HG02938 (cell line): ENCODE data around the gene AGAP9.
"Not testable (repeated sequence)": the region's sequence is repeated elsewhere in the genome, so short reads cannot be mapped to it uniquely, and the experiment has no call there.

Experiments
- ATAC-seq: cut with Tn5 transposase; IDR thresholded peaks from one replicate; pipeline ENCODE4 v1.9.1; 2021; ENCODE audit warnings: mild to moderate bottlenecking, moderate library complexity; ENCODE audit not compliant: unreplicated experiment

The AGAP9 gene

DNA sequence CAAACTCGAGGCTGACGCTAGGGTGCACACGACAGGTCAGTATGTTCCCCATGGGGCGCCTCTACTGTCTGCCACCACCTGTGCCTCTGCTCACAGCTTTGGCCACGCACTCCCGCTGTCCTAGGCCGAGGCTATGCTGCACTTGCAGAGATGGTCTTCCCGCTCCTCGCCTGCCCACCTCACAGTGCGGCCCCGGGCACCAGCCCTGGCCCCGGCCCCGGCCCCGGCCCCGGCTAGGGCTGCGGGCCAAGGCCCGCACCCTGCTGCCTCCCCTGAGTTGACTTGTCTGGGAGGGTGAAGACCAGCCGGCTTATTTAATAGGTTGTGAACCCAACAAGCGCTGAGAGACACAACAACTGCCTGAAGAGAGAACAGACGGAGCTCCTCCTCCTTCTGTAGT lies at the start of gene AGAP9:
AGAP9 (minus strand) TSS at position 164 of the 400 bp plus-strand sequence; CDS start at position 52, 112 bp downstream.
- ATAC-seq = not testable (repeated sequence)

DNA sequence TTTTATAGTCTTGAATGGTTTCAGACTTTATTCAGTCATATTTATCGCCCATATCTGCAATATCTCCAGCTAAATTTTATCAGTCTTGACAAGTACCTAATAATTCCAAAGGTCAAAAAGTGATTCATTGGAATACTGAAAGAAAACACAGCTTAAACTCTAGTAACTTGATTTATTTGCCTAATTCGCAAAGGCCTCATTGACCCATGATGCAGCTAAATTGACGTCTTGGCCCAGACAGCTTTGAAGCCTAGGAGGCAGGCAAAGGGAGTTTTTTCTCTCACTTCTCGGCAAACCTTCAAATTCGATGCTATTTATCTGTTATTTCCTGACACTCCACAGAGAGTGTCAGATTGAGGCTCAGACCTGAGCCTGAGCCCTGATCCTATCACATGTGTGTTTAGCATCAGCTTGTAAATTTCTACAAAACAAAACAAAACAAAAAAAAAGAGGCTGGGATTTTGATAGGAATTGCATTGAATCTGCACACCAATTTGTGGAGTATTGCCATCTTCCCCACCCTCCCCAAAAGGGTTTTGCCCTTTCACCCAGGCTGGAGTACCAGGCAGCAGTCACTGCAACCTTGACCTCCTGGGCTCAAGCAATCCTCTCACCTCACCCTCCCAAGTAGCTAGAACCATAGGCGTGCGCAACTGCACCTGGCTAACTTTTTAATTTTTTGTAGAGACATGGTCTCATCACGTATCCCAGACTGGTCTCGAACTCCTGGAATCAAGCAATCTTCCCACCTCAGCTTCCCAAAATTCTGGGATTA lies 47.9 kb upstream of the AGAP9 start:
- ATAC-seq = not testable (repeated sequence)

DNA sequence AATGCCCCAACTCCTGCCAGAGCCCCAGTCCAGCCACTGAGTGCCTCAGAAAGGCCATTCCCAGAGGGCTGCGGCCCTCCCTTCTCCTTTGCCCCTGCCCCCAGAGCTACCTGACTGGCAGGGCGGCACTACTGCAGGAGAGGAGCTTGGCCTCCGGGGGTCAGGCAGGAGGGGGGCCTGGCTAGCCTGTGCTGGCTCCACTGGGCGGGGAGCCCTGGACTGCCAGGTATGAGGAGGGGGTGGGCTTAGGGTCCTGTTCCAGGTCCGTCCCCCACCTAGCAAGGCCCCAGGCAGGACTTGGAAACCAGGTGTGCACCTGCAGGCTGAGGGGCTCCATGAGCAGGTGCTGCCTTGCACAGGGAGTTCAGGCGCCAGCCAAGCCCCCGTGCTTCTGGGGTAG lies 43.3 kb upstream of the AGAP9 start:
- ATAC-seq = not testable (repeated sequence)

DNA sequence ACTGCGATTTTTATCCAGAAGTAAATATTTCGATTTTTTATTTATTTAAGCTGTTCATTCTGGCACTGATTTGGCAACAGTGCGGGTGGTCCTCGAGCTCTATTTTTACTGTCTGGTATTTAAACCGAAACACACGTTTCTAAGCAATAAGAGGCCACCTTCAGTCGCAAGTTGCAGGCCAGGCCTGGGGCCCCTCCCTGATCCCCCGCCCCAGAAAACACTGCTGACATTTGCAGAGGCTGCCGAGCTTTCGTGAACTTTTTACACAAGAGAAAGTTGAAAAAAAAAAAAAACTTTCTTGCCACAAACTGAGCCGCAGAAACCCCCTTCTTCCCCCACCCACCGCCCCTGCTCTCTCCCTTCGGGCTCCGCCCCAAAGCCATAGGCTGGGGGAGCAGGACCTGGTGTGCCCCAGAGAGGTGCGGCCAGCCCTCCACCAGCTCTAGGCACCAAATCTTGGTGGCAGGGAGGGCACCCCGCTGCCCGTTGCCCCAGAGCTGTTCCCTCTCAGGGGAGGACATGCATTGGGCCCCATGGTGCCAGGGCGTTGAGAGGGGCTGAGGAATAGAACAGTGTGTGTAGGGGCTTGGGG lies 42.8 kb upstream of the AGAP9 start:
- not testable (repeated sequence) for ATAC-seq

DNA sequence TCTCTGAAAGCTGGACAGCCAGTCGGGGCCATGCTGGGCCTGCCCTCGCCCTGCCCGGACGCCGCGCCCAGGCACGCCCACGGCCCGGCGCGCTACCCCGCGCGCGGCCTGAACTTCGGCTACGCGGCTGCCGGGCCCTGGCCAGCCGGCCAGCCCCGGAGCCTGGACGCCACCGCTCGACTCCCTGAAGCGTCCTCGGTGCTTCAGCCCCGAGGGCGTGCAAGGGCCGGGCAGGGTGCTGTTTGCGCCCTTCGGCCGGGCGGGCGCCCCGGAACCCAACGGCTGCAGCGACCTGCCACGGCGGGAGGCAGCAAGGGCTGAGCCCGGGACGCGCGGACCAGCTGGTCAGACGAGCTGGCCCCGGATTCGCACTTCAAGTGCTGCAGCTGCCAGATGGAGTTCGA lies 42.1 kb upstream of the AGAP9 start:
- ATAC-seq = not testable (repeated sequence)

DNA sequence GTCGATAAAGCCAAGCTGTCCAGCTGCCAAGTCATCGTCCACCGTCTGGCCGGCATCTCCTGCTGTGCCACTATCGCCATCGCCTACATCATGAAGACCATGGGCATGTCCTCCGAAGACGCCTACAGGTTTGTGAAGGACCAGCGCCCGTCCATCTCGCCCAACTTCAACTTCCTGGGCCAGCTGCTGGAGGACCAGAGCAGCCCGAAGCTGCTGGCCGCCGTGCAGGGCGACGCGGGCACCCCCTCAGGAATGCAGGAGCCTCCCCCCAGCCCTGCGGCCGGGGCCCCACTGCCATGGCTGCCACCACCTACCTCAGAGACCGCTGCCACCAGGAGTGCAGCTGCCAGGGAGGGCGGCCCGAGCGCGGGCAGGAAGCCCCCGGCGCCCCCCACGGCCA lies 41.5 kb upstream of the AGAP9 start:
- ATAC-seq = not testable (repeated sequence)

DNA sequence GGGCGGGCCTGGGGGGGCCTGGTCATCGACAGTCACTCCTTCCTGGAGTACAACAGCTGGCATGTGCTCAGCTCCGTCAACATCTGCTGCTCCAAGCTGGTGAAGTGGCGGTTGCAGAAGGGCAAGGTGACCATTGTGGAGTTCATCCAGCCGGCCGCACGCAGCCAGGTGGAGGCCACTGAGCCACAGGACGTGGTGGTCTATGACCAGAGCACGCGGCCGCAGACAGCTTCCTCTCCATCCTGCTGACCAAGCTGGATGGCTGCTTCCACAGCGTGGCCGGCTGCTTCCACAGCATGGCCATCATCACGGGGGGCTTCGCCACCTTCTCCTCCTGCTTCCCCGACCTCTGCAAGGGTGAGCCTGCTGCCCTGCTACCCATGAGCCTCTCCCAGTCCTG lies 40.9 kb upstream of the AGAP9 start:
- not testable (repeated sequence) for ATAC-seq

DNA sequence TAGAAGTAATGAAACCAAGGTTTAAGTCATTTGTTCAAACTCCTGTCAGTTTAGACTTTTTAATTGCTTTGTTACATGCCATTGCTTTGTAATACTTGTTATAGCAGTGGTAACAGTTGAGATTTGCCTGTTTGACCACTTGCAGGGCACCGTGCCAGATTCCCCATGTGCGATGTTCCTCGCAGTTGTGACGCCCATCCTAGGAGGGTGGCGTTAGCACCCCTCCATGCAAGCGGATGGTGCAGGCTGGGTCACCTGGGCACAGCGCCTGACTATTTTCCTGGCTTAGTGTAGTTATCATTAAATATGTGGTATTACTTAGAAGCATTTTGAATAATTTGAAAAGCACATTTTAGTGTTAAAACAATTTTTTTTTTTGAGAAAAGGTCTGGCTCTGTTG lies 37.0 kb upstream of the AGAP9 start:
- ATAC-seq = not testable (repeated sequence)

DNA sequence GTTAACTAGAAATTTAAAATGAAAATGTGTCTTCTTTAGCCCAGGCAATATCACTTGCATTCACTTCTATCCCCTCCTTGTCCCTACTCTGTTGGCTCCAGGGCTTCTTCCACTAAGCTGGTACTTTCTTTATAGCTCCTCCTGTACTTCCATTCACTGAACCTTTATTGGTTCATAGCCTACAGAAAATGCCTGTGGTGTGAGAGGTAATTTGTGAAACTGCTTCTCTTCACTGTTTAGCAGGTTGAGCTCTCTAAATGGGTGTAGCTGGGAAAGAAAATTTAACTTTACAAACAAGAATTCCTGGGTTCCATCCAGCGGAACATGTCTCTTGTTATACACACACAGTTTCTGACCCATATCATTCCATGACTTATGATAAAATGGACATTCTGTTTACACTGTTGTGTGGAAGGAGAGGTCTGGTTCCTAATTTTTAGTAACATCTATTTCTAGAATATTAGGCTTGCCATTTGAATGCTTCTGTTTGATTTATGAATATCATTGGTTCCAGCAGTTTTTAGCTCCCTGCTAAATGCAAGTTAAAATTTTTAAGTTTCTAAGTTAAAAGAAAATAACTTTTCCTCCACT lies 36.4 kb upstream of the AGAP9 start:
- ATAC-seq = not testable (repeated sequence)

DNA sequence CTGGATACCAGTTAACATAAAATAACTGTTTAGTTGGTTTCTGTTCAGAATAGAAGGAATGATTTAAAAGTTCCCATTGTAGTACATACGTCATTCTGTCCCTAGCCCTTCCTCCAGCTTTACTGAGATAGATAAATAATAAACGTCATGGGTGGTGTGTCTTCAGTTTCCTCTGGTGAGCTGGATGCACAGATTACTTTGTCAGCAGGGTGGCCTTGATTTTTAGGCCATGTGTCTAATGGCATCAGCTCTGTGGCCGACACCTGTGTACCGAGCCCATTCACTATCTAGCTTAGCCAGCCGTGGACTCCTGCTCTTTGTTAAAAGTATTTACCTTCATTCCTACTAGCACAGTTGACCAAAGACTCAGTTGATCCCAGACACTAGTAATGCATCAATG lies 34.7 kb upstream of the AGAP9 start:
- ATAC-seq = not testable (repeated sequence)

DNA sequence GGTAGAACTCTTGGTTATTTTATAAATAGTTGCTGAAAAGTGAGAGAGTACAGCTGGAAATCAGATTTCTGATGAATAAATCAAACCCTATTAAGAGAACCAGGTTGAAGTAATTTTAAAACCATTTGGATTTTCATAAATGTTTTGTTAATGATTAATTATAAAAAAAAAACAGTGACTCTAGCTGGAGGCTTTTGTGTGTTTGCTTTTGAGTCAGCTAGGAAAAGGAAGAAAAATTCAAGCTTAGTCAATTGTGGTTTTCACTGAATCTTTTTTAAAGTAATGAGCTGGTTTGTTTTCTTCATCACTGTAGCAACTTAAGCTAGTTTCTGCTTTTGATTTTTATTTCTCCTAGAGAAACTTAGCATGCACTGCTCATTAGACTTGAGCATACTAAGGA lies 34.2 kb upstream of the AGAP9 start:
- ATAC-seq = peak; percentile 34

DNA sequence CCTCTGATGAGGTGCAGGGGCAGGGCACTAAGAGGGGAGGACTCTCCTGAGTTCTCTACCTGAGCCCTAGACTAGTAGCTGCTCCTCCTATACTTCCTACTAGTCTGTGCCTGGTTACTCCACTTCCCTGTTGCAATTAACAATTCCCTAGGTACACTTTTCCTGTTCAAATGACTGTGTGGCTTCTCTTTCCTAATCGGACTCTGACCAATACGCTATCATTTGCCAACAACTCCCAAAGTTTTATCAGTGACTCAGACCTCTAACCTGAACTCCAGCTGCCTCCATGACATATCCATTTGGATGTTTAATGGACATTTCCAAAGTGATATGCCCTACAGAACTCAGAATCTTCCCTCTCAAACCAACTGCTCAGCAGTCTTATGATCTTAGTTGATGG lies 31.9 kb upstream of the AGAP9 start:
- not testable (repeated sequence) for ATAC-seq

DNA sequence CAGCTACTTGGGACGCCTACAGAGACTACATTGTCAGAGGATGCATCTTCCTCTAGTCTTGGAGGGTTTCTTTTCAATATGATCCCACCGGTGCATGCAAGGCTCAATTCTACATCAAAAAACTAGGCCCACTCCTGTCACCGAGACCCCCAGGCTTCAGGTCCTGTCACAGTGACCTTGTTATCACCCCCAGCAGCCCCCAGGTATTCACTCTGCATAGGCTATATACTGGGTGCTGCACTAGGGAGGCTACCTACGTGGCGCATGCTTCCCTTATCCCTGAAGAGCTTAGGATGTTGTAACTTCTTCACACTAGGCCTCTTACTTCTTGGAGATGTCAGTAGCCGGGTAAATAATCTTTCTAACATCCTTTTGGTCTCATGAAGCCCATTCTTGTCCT lies 31.1 kb upstream of the AGAP9 start:
- not testable (repeated sequence) for ATAC-seq

DNA sequence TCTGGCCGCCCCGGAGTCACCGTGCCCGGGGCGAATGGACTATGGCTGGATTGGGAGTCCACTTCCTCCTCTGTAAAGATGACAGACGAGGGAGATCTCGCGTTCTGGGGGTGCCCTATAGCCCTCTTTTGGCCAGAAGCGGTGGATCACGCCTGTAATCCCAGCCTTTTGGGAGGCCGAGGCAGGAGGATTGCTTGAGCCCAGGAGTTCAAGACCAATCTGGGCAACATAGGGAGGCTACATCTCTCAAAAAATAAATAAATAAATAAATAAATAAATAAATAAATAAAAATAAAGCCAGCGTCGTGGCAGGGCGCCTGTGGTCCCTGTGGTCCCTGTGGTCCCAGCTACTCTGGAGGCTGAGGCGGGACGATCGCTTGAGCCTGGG lies 30.4 kb upstream of the AGAP9 start:
- peak; percentile 29 for ATAC-seq

DNA sequence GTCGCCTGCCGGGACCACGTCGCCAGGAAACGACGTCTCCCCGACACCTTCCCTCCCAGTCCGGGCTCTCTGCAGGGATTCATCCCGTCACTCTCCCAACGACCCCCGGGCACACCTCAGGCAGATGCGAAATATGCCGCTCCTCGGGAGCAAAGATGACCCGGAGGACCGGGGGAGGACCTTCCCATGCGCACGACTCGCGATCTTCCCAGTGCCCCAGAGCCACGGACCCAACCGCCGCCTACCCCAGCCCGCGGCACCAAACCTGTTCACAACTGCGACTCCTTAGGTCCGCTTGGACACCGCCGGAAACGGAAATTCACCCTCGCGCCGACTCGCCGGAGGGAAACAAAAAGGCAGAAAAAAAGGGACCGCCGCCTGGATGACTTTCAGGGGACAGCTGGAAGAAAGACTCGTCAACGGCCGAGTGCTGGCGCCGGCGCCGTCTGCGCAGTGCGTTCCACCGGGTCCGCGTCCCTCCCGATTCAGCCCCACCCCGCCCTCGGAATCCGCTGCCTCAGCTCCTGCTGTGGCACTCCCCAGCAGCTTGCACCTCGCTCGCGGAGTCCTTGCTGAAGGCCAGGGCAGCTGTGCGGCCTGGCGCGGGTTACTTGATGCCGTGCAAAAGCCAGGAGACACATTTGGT lies 29.9 kb upstream of the AGAP9 start:
- ATAC-seq = peak; percentile 85

DNA sequence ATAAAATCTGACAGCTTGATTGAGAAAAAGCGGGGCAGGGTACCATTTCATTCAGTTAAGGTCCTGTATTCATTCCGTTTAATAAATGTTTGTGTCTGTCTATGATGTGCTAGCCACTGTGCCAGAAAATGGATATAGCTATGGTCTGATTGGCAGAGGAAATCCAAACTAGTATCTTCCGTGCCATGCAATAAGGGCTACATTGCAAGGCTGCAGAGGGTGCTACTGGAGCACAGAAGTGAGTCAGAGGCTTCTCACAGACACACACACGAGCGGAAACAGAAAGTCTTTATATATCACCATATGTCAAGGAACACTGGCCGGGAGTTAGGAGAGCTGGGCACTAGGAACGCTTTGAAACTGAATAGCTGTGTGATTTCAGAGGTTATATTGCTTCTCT lies 29.3 kb upstream of the AGAP9 start:
- ATAC-seq = peak; percentile 30

DNA sequence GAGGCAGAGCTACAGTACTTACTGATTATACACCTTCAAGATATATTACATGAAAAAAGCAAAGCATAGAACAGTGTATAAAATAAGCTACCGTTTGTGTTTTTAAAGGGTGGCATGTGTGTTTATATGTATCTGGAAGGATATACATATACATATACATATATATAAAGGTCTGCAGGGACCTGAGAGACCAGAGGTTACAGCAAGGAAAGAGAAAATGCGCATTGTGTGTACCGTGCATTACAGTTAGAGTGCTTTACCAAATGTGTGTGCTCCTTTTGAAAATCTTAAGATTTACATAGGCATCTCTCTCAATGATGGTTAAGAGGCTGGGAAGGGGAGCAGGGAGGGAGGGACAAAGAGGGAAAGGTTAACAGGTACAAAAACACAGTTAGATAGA lies 23.8 kb upstream of the AGAP9 start:
- not testable (repeated sequence) for ATAC-seq

DNA sequence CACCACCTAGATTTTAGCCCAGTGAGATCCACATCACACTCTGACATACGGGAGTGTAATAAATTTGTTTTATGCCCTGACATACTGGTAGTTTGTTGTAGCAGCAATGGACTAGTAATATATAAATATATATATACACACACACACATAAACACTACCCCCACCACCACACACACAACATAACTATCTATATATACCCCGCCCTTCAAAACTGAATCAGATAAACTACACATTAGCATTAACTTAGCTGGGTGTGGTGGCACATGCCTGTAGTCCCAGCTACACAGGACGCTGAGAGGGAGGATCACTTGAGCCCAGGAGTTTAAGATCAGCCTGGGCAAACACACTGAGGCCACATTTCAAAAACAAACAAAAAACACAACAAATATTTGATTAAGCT lies 13.0 kb upstream of the AGAP9 start:
- not testable (repeated sequence) for ATAC-seq

DNA sequence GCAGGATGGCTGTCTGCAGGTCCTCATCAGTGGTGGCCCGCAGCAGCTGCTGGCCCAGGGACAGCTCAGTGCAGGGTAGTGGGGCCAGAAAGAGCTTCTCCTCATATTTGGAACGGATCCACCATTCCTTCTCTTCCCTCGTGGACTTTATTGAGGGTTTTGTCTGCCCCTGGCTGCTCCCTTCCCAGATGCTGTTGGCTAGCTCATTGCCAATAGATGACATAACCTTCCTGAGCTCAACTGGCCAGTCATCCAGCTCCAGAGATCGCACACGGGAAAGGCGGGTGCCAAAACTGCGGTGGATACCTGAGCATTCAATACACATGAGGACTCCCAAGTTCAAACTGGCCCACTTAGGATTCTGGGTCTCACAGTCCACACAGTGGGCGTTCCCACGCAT lies 21.1 kb downstream of the AGAP9 start:
- not testable (repeated sequence) for ATAC-seq

DNA sequence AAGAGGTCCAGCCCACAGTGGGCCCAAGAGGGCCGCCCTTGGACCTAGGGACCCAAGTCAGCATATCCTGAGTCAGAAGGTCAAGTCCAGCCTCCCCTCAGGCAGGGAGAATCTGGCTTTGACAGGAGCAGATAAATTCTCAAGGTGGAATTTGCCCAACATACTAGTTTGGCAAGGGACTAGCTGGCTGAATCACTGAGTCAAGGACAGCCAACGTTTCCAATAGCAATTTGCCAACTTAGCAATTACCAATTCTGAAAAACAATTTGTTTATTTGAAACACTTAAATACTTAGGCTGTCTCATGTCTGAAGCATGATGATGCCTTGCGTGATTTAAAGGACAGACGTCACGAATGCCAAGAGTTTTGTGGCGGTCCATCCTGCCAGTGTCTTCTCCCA lies 29.2 kb downstream of the AGAP9 start:
- not testable (repeated sequence) for ATAC-seq

DNA sequence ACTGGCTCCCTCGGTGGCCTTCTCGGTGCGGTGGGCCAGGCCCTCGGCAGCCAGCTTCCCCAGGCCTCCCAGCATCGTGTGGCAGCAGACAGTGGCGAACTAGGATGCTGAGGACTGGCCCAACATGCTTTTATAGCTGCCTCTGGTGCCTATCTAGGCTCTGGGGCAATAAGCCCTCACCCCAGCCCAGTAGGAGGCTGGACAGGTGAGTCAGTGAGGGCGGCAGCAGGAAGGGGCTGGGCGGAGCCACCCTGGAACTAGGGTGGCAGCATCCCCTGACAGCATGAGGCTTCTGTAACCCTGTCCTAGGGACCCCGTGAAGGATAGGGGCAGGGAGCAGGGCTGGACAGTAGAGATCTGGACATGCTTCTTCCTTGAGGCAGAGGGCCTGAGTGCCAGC lies 31.8 kb downstream of the AGAP9 start, which contains the start of gene FAM25G:
FAM25G (minus strand) TSS at position 101 of the 400 bp plus-strand sequence; CDS start at position 75, 26 bp downstream.
- ATAC-seq = not testable (repeated sequence)
